Inflammatory macrophage (primary cell): ENCODE results near the gene ZG16.
"Not testable (repeated sequence)": the region's sequence is repeated elsewhere in the genome, so short reads cannot be mapped to it uniquely, and the experiment has no call there.

ENCODE experiments used
- DNase-seq, 2 donors: peaks; one replicate each; pipeline ENCODE4 v3.0.0-alpha.2; 2020 to 2022

Gene ZG16

GRCh38 chr16:29748760-29749149 is 29.3 kb upstream of the ZG16 start:
- not testable (repeated sequence) for DNase-seq

GRCh38 chr16:29753516-29753915 is 24.5 kb upstream of the ZG16 start:
- DNase-seq: no peak

GRCh38 chr16:29756654-29757053 is 21.4 kb upstream of the ZG16 start:
- no peak for DNase-seq

DNA sequence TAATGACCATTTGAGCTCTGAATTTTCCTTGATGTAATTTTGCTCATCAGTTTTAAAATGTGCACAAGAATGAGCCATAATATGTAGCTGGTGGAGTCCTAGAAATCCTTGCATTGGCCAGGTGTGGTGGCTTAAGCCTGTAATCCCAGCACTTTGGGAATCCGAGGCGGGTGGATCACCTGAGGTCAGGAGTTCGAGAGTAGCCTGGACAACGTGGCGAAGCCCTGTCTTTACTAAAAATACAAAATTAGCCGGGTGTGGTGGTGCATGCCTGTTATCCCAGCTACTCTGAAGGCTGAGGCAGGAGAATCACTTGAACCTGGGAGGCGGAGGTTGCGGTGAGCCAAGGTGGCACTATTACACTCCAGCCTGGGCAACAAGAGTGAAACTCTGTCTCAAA is 21.0 kb upstream of the ZG16 start:
- not testable (repeated sequence) for DNase-seq

DNA sequence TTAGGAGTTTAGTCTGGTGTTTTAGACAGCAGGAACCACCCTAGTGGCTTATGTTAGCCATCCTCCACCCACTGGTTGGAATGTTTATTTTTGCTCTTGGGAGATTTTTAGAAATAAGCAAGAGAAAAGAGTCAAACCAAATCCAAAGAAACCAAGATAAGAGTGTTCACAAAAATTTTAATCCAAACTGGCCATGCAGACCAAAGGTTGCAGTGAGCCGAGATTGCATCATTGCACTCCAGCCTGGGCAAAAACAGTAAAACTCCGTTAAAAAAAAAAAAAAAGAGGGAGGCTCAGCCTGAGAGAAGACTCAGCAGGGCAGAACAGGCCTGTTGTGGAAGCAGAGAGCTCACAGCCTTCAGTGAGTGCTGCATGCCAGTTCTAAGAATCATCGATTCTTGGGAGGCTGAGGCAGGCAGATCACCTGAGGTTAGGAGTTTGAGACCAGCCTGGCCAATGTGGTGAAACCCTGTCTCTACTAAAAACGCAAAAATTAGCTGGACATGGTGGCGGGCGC is 20.0 kb upstream of the ZG16 start:
- DNase-seq: no peak

- DNase-seq: no peak
These were observed 17.3 kb upstream of the ZG16 start for GRCh38 chr16:29760567-29761279.

GRCh38 chr16:29761280-29761651 is 16.8 kb upstream of the ZG16 start:
- DNase-seq: not testable (repeated sequence)

DNA sequence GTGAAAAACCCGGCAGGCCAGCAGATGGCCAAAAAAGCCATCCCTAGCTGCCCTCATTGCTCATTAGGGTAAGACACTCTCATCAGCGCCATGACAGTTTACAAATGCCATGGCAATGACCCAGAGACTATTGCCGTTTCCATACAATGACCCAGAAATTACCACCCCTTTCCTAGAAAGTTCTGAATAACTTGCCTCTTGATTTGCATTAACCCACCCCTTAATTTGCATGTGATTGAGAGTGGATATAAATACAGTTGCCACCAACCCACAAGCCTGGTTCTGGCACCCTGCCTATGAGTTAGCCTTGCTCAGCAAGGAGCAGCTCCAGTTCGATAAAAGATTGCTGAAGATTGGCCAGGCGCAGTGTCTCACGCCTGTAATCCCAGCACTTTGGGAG is 16.2 kb upstream of the ZG16 start:
- DNase-seq: no peak

DNA sequence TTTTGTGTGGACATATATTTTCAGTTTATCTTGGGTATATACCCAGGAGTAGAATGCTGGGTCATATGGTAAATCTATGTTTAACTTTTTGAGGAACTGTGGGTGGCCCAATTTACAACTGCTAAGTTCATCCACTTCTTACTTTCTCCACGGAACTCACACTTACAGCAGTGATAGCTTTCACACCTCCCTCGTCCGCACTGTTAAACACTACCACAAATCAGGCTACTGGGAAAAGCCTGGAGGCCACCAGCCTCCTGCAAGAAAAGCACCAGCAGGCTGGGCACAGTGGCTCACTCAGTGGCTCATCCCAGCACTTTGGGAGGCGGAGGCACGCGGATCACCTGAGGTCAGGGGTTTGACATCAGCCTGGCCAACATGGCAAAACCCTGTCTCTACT is 14.7 kb upstream of the ZG16 start:
- DNase-seq: peak; percentile 37 to 38

DNA sequence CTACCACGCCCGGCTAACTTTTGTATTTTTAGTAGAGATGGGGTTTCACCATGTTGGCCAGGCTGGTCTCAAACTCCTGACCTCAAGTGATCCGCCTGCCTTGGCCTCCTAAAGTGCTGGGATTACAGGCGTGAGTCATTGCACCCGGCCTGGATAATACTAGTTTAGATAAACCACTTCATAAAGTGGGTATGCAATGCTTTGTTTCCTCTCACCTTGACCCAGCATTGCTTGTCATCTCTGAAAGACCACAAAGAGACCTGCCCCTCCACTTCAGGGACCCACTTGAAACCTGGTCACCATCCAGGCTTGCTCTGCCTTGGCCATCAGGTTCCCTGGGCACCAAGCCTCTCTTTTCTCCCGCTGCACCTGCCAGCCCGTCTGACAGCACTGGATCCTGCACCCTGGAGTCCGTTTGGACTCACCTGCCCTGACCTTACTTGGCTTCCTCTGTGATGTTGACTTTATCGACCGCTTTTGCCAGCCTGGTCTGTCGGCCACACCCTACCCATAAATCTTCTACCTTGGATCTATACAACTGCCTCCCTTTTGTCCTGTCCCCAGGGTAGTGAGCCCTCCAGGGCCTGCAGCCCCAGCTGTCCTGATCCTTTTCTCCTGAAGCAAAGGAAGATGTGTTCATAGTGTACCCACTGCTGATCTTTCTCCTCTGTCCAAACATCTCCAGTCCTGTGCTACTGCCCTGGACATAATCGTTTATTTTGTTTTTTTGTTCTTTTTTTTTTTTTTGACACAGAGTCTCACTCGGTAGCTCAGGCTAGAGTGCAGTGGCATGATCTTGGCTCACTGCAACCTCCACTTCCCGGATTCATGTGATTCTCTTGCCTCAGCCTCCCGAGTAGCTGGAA is 12.7 kb upstream of the ZG16 start:
- no peak for DNase-seq

GRCh38 chr16:29766571-29766970 is 11.5 kb upstream of the ZG16 start:
- peak; percentile 24 to 61 for DNase-seq

DNA sequence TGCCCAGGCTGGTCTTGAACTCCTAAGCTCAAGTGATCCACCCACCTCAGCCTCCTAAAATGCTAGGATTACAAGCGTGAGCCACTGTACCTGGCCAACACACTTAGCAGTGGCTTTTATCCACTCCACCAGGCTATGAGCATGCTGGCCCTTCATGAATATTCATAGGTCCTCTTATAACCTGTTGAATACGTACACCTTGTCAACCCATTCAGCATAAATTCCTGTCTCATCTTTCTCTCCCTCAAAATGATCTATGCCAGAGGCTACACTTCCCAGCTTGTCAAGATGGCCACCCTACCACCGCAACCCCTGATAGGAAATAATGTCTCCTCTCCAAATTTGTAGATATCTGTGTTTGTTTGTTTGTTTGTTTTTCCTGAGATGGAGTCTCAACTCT is 11.0 kb upstream of the ZG16 start:
- no peak for DNase-seq

- no peak for DNase-seq
These were observed 8.5 kb upstream of the ZG16 start for GRCh38 chr16:29769507-29769906.

GRCh38 chr16:29770250-29770929 is 7.7 kb upstream of the ZG16 start:
- no peak for DNase-seq

- peak in 1 of 2 donors; percentile 3 for DNase-seq
These were observed 5.7 kb upstream of the ZG16 start for GRCh38 chr16:29772330-29772729.

DNA sequence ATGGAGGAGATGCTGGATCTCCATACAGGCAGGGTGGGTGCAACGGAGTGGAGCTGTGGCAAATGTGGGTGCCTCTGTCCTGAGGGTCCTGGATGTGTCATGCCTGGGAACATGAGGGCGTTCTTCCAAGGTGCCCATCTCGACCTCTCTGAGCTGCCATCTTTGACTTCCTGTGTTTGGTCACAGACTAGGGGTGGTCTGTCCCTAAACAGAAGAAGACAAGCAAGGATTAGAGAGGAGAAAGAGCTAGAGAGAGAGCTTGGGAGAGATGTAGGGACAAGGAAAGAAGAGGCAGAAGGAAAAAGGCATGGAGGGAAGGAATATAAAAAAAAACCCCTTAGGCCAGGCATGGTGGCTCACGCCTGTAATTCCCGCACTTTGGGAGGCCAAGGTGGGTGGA is 3.3 kb upstream of the ZG16 start:
- no peak for DNase-seq

GRCh38 chr16:29775742-29776408 is 2.2 kb upstream of the ZG16 start:
- no peak for DNase-seq

- no peak for DNase-seq
These were observed 1.4 kb downstream of the ZG16 start for GRCh38 chr16:29779474-29779873.

GRCh38 chr16:29783094-29783953 is 5.3 kb downstream of the ZG16 start:
- not testable (repeated sequence) for DNase-seq

- no peak for DNase-seq
These were observed 6.1 kb downstream of the ZG16 start for GRCh38 chr16:29784157-29784556.

DNA sequence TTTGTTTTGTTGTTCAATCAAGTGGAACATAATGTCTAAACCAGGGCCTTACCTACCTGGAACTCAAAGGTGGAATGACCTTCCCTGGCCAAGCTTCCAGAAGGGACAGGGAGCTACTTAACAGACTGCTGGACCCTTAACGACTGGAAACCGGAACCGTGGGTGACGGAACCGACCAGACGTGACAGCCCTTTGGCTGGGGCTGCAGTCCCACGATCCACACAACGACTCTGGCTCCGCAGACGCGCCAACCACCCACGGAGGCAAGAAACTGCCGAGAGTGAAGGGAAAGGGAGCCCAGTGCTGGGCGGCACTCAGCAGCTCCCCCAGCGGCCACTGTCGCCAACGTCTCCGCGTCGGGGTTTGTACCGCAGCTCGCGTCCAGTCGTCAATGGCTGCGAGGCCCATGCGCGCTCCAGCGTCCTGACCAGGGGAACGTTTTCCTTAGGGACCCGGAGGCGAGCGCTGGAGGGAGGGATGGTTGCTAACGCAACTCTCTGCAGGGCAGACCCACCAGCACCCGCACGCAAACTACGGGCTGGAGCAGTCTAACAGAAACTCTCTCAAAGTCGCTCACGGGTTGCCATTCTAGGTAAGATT is 6.9 kb downstream of the ZG16 start:
- DNase-seq: peak; percentile 74 to 82
